ENCODE results near the gene HLA-A. TPM values are rescaled to one million over a fixed set of nuclear protein-coding genes. Genes with fewer than 3 reads are reported as not detected.

Gene HLA-A
- total and polyA plus RNA-seq, 2 of the 13 experiments (the other 11 are each of a cell fraction or from before 2014, with no cell fraction given), result 345 to 527 TPM

- TF ChIP-seq ZBTB40 (IDR thresholded peaks at IDR 0.05) (no peak; the same call in 1 of the 2 replicates), ZBTB40 (CRISPR knock-in tag; IDR thresholded peaks at IDR 0.05) (peak; percentile 82; the same call in 1 of the 2 replicates), LRRFIP1 (CRISPR knock-in tag; conservative IDR thresholded peaks at IDR 0.05) (no peak), ZNF678 (CRISPR knock-in tag; IDR thresholded peaks at IDR 0.05) (no peak), ZBTB49 (CRISPR knock-in tag; IDR thresholded peaks at IDR 0.05; ENCODE audit: borderline replicate concordance) (no peak), MIER2 (CRISPR knock-in tag; IDR thresholded peaks at IDR 0.05) (no peak), POLR2AphosphoS2 (IDR thresholded peaks at IDR 0.05; ENCODE audit: low read depth, low read length) (no peak), HES4 (CRISPR knock-in tag; IDR thresholded peaks at IDR 0.05; ENCODE audit: borderline replicate concordance) (no peak), CREB3 (CRISPR knock-in tag; IDR thresholded peaks at IDR 0.05) (no peak), ZNF784 (CRISPR knock-in tag; IDR thresholded peaks at IDR 0.05; ENCODE audit: borderline replicate concordance) (peak; percentile 21; the same call in 1 of the 2 replicates), ZSCAN30 (CRISPR knock-in tag; IDR thresholded peaks at IDR 0.05) (no peak), GZF1 (CRISPR knock-in tag; IDR thresholded peaks at IDR 0.05) (no peak), ZNF605 (CRISPR knock-in tag; IDR thresholded peaks at IDR 0.05) (no peak)
Observed at GRCh38 chr6:29964887-29965562, 22.7 kb downstream of the HLA-A start (continued).

All from HepG2 (cell line).